Fibroblast of pulmonary artery (primary cell): Measurements from ENCODE around the gene ORC4.
A peak's percentile ranks its signal among the peaks of the same experiment; 100 is the strongest.

Source experiments
- DNase-seq: peaks from one replicate; pipeline ENCODE4 v3.0.0-alpha.2; 2010; ENCODE audit warnings: low read depth
- H3K4me3 ChIP-seq: replicated peaks from 2 replicates; pipeline ENCODE4 v1.5.1; 2011; ENCODE audit warnings: low read depth, mild to moderate bottlenecking, control low read depth, low read length, moderate library complexity
- CTCF ChIP-seq: IDR thresholded peaks from 2 replicates; pipeline ENCODE4 v1.5.1; 2011; ENCODE audit warnings: mild to moderate bottlenecking, control low read depth, low read length, inconsistent platforms; ENCODE audit errors: missing control alignments

The ORC4 gene

GRCh38 chr2:148020111-148021058 lies at the start of gene ORC4:
Gene ORC4 (minus strand): TSS chr2:148020737. CDS start chr2:147975958, 44,779 bp downstream.
- DNase-seq = peak; percentile 100
- peak; percentile 52 for TF ChIP-seq CTCF
- H3K4me3 ChIP-seq = peak within 1 kb of the TSS; percentile 95

GRCh38 chr2:148067801-148068200 lies 47.3 kb upstream of the ORC4 start:
- no peak for DNase-seq
- no peak for TF ChIP-seq CTCF
- no peak overlapping the region for H3K4me3 ChIP-seq

- DNase-seq = no peak
- no peak for TF ChIP-seq CTCF
- no peak overlapping the region for H3K4me3 ChIP-seq
Measured at GRCh38 chr2:148065936-148066335, 45.4 kb upstream of the ORC4 start.

- no peak for TF ChIP-seq CTCF
- DNase-seq = no peak
- H3K4me3 ChIP-seq = no peak overlapping the region
Measured at GRCh38 chr2:148063633-148064032, 43.1 kb upstream of the ORC4 start.

- no peak for TF ChIP-seq CTCF
Measured at GRCh38 chr2:148058641-148059040, 38.1 kb upstream of the ORC4 start.

GRCh38 chr2:148052687-148053086 lies 32.1 kb upstream of the ORC4 start:
- TF ChIP-seq CTCF = no peak
- no peak overlapping the region for H3K4me3 ChIP-seq
- no peak for DNase-seq

More at GRCh38 chr2:148058641-148059040, 38.1 kb upstream of the ORC4 start:
- DNase-seq = no peak
- no peak overlapping the region for H3K4me3 ChIP-seq
